Ascending aorta (tissue), 2 donors: ENCODE results near the gene KCNMA1. TPM values are rescaled to one million over a fixed set of nuclear protein-coding genes. Genes with fewer than 3 reads are reported as not detected.

Experiments used
- DNase-seq, 2 donors: peaks; one replicate each; pipeline ENCODE4 v3.0.0-alpha.2; 2019; ENCODE audit warnings: low spot score in 2 of 2
- H3K27ac ChIP-seq, 2 donors: fragments of 200-600 bp; sonication (generic); one replicate each; pipeline ENCODE4 v1.5.1; 2016 to 2017; ENCODE audit warnings: mild to moderate bottlenecking in 1 of 2
- H3K27me3 ChIP-seq: fragments of 200-600 bp; sonication (generic); one replicate; pipeline ENCODE4 v1.5.1; 2017
- H3K36me3 ChIP-seq, 2 donors: fragments of 200-600 bp; sonication (generic); one replicate each; pipeline ENCODE4 v1.5.1; 2016
- H3K4me1 ChIP-seq, 2 donors: fragments of 200-600 bp; sonication (generic); one replicate each; pipeline ENCODE4 v1.5.1; 2016 to 2017; ENCODE audit warnings: mild to moderate bottlenecking in 1 of 2
- H3K4me3 ChIP-seq, 2 donors: fragments of 200-600 bp; sonication (generic); one replicate each; pipeline ENCODE4 v1.5.1; 2016 to 2017; ENCODE audit warnings: mild to moderate bottlenecking in 1 of 2
- H3K9me3 ChIP-seq, 2 donors: fragments of 200-600 bp; sonication (generic); one replicate each; pipeline ENCODE4 v1.5.1; 2016
- CTCF ChIP-seq, 3 experiments: fragments of 200-600 bp in 2 of 3; fragments of 450-650 bp in 1 of 3; sonication (generic) in 2 of 3; IDR thresholded peaks; one replicate each; pipeline ENCODE4 v1.5.1; 2016 to 2019; ENCODE audit warnings: antibody characterized with exemption in 3 of 3, mild to moderate bottlenecking in 1 of 3, moderate library complexity in 1 of 3
- intact Hi-C: fragments of 100-400 bp; cut with DNase I; formaldehyde crosslinking; loops from one replicate; pipeline ENCODE4 v1.15.1; 2023
- total RNA-seq: library from RNA; depleted of rRNA; stranded (reverse); fragments of >200 nt; gene quantifications from one replicate; pipeline ENCODE4 v1.1.0, GENCODE V29; 2016

Gene KCNMA1
- total RNA-seq, 1 donor from 2014 or later, result 28.6 TPM

- peak in 1 of 2 donors; percentile 4 for DNase-seq
- Histone ChIP-seq H3K4me3 (no peak overlapping the region), H3K27me3 (no peaks in the 10 kb centered on the region), H3K36me3 (no peaks in the 10 kb centered on the region), H3K4me1 (peaks cover 0 to 4% of the 10 kb centered on the region in 2 donors), H3K27ac (no peak overlapping the region), H3K9me3 (no peaks in the 10 kb centered on the region)
- TF ChIP-seq CTCF (IDR thresholded peaks at IDR 0.05), result no peak
- intact Hi-C loops, result no loop called here
Measured at GRCh38 chr10:77363210-77363609, 274.4 kb downstream of the KCNMA1 start.

GRCh38 chr10:77361831-77362230 lies 275.8 kb downstream of the KCNMA1 start:
- no peak overlapping the region for H3K4me3 ChIP-seq
- H3K27me3 ChIP-seq, result no peaks in the 10 kb centered on the region
- intact Hi-C loops, result no loop called here
- no peak overlapping the region for H3K27ac ChIP-seq
- no peaks in the 10 kb centered on the region for H3K36me3 ChIP-seq
- no peak for TF ChIP-seq CTCF (IDR thresholded peaks at IDR 0.05)
- peaks cover 0 to 4% of the 10 kb centered on the region in 2 donors for H3K4me1 ChIP-seq
- no peaks in the 10 kb centered on the region for H3K9me3 ChIP-seq
- peak in 1 of 2 donors; percentile 27 for DNase-seq

DNA sequence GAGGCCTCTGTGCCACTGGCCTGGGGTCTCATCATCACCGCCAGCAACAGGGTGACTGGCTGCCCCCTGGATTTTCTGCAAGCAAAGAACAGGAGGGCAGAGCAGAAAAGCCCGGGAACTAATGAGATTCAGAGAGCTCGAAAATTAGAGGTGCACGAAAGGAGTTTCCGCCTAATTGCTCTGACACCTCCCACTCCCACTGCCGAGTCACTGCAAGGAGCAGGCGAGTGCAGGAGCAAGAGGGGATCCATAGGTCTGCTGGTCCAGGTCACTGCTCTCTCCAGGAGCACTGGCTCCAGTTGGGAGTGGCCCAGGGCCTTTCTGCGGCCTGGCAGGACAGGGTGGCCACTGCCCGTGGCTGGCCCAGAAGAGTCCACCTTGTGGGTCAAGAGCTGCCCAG lies 276.2 kb downstream of the KCNMA1 start:
- H3K9me3 ChIP-seq, result no peaks in the 10 kb centered on the region
- H3K4me1 ChIP-seq, result peaks cover 0 to 4% of the 10 kb centered on the region in 2 donors
- H3K27ac ChIP-seq, result no peak overlapping the region
- no peak for TF ChIP-seq CTCF (IDR thresholded peaks at IDR 0.05)
- intact Hi-C loops, result no loop called here
- no peak for DNase-seq
- no peak overlapping the region for H3K4me3 ChIP-seq
- H3K27me3 ChIP-seq, result no peaks in the 10 kb centered on the region
- H3K36me3 ChIP-seq, result no peaks in the 10 kb centered on the region

GRCh38 chr10:77360835-77361234 lies 276.8 kb downstream of the KCNMA1 start:
- intact Hi-C loops, result no loop called here
- Histone ChIP-seq H3K9me3 (no peaks in the 10 kb centered on the region), H3K27me3 (no peaks in the 10 kb centered on the region), H3K27ac (peak overlapping the region in 1 of 2 donors; percentile 4), H3K36me3 (no peaks in the 10 kb centered on the region), H3K4me1 (peaks cover 0 to 4% of the 10 kb centered on the region in 2 donors), H3K4me3 (no peak overlapping the region)
- no peak for DNase-seq
- no peak for TF ChIP-seq CTCF (IDR thresholded peaks at IDR 0.05)

GRCh38 chr10:77359950-77360520 lies 277.6 kb downstream of the KCNMA1 start:
- intact Hi-C loops, result no loop called here
- Histone ChIP-seq H3K36me3 (no peaks in the 10 kb centered on the region), H3K9me3 (no peaks in the 10 kb centered on the region), H3K27me3 (no peaks in the 10 kb centered on the region), H3K4me3 (no peak overlapping the region), H3K27ac (peak overlapping the region in 1 of 2 donors; percentile 4), H3K4me1 (peaks cover 0 to 4% of the 10 kb centered on the region in 2 donors)
- TF ChIP-seq CTCF (IDR thresholded peaks at IDR 0.05), result no peak
- no peak for DNase-seq

DNA sequence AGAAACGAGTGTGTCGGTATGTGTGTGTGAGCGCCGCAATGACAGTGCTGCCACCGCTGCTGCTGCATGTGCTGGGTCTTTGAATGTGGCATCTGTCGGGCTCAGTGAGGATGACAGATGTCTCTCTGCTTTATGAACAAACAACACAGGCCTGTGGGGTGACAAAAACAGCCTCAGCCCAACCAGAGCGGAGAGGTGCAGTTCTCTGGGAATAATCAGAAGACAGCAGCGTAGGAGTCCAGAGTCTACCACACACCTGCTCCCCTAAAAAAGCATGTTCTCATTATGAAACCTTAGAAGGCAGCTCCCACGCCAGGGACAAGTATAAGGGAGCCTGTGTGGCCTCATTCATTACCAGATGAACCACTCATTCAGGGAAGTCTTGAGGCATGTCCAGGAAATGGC lies 278.3 kb downstream of the KCNMA1 start:
- TF ChIP-seq CTCF (IDR thresholded peaks at IDR 0.05), result no peak
- Histone ChIP-seq H3K4me3 (no peak overlapping the region), H3K27ac (no peak overlapping the region), H3K9me3 (no peaks in the 10 kb centered on the region), H3K4me1 (peaks cover 0 to 4% of the 10 kb centered on the region in 2 donors), H3K36me3 (no peaks in the 10 kb centered on the region), H3K27me3 (no peaks in the 10 kb centered on the region)
- DNase-seq, result no peak
- intact Hi-C loops, result no loop called here
